Neuronal stem cell (in vitro differentiated cells): Measurements from ENCODE around the gene GAS6.

Experiments used
- DNase-seq: peaks from one replicate; pipeline ENCODE4 v3.0.0-alpha.2; 2013; ENCODE audit warnings: low spot score
- H2AFZ ChIP-seq: one replicate; pipeline ENCODE4 v1.6.1; 2013; ENCODE audit warnings: mild to moderate bottlenecking, low read length, inconsistent platforms
- H2AK5ac ChIP-seq: 2 replicates; pipeline ENCODE4 v1.6.1; 2013; ENCODE audit warnings: low read depth, mild to moderate bottlenecking, inconsistent platforms, low read length, moderate library complexity, mixed read lengths
- H2BK120ac ChIP-seq: 2 replicates; pipeline ENCODE4 v1.6.1; 2013; ENCODE audit warnings: low read depth, mild to moderate bottlenecking, inconsistent platforms, low read length, moderate library complexity, mixed read lengths
- H2BK12ac ChIP-seq: one replicate; pipeline ENCODE4 v1.6.1; 2013; ENCODE audit warnings: low read length, inconsistent platforms
- H2BK15ac ChIP-seq: 2 replicates; pipeline ENCODE4 v1.6.1; 2013; ENCODE audit warnings: mild to moderate bottlenecking, low read length, inconsistent platforms, mixed read lengths
- H2BK5ac ChIP-seq: one replicate; pipeline ENCODE4 v1.6.1; 2013; ENCODE audit warnings: inconsistent platforms, mild to moderate bottlenecking, low read length, moderate library complexity
- H3K14ac ChIP-seq: one replicate; pipeline ENCODE4 v1.6.1; 2013; ENCODE audit warnings: low read length, inconsistent platforms
- H3K18ac ChIP-seq: 2 replicates; pipeline ENCODE4 v1.6.1; 2013; ENCODE audit warnings: low read length, inconsistent platforms
- H3K23ac ChIP-seq: 2 replicates; pipeline ENCODE4 v1.6.1; 2013; ENCODE audit warnings: low read depth, mild to moderate bottlenecking, mixed read lengths, low read length, inconsistent platforms; ENCODE audit not compliant: poor library complexity
- H3K27ac ChIP-seq: replicated peaks from 3 replicates; pipeline ENCODE4 v1.5.1; 2013; ENCODE audit warnings: low read length, inconsistent platforms
- H3K27me3 ChIP-seq, 3 experiments: 2 replicates each; pipeline ENCODE4 v1.6.1; 2013; ENCODE audit warnings: low read length in 3 of 3, mild to moderate bottlenecking in 2 of 3, inconsistent platforms in 1 of 3, low read depth in 1 of 3, mixed read lengths in 1 of 3, moderate library complexity in 1 of 3; ENCODE audit not compliant: control insufficient read depth in 3 of 3, insufficient read depth in 3 of 3
- H3K36me3 ChIP-seq, 2 donors: replicated peaks in 1 of 2; 2 replicates each; pipeline ENCODE4 v1.6.1; 2013; ENCODE audit warnings: low read length in 2 of 2; ENCODE audit not compliant: control insufficient read depth in 2 of 2, insufficient read depth in 2 of 2
- H3K4ac ChIP-seq: 2 replicates; pipeline ENCODE4 v1.6.1; 2013; ENCODE audit warnings: inconsistent platforms, mild to moderate bottlenecking, low read length, moderate library complexity
- H3K4me1 ChIP-seq, 2 donors: 1 replicate in 1 of 2; 2 replicates in 1 of 2; pipeline ENCODE4 v1.6.1; 2013; ENCODE audit warnings: low read length in 2 of 2, low read depth in 1 of 2; ENCODE audit not compliant: control insufficient read depth in 2 of 2, insufficient read depth in 1 of 2
- H3K4me2 ChIP-seq: one replicate; pipeline ENCODE4 v1.6.1; 2013; ENCODE audit warnings: mild to moderate bottlenecking, low read length, inconsistent platforms; ENCODE audit not compliant: insufficient read depth, poor library complexity, severe bottlenecking
- H3K4me3 ChIP-seq, 2 donors: 2 replicates each; pipeline ENCODE4 v1.5.1; 2013; ENCODE audit warnings: low read length in 2 of 2, mild to moderate bottlenecking in 2 of 2, inconsistent platforms in 1 of 2, moderate library complexity in 1 of 2
- H3K79me1 ChIP-seq: one replicate; pipeline ENCODE4 v1.6.1; 2013; ENCODE audit warnings: low read depth, mild to moderate bottlenecking, inconsistent platforms, low read length, moderate library complexity
- H3K9ac ChIP-seq: one replicate; pipeline ENCODE4 v1.6.1; 2013; ENCODE audit warnings: mild to moderate bottlenecking, low read depth, low read length, inconsistent platforms; ENCODE audit not compliant: poor library complexity
- H3K9me3 ChIP-seq, 2 donors: replicated peaks in 1 of 2; 2 replicates each; pipeline versions ENCODE3 to v1.6.1; 2013; ENCODE audit warnings: low read length in 2 of 2, mild to moderate bottlenecking in 2 of 2, inconsistent platforms in 1 of 2, low read depth in 1 of 2, mixed read lengths in 1 of 2, moderate library complexity in 1 of 2; ENCODE audit not compliant: control insufficient read depth in 2 of 2, insufficient read depth in 1 of 2
- H4K8ac ChIP-seq: one replicate; pipeline ENCODE4 v1.6.1; 2013; ENCODE audit warnings: low read depth, mild to moderate bottlenecking, inconsistent platforms, low read length, moderate library complexity
- H4K91ac ChIP-seq: one replicate; pipeline ENCODE4 v1.6.1; 2013; ENCODE audit warnings: low read length, low read depth, mild to moderate bottlenecking, inconsistent platforms; ENCODE audit not compliant: poor library complexity
- WGBS, 2 donors: extraction: QIAGEN DNeasy Blood & Tissue Kit; methylation state at CpG; one replicate each; pipeline ENCODE4 v1.1.7; 2013; ENCODE audit warnings: missing lambda C conversion rate in 2 of 2, mixed read lengths in 1 of 2; ENCODE audit not compliant: insufficient read length in 2 of 2, insufficient replicate concordance in 1 of 2; ENCODE audit errors: extremely low coverage in 2 of 2; 5-methylcytosine and 5-hydroxymethylcytosine counted together

The GAS6 gene

DNA sequence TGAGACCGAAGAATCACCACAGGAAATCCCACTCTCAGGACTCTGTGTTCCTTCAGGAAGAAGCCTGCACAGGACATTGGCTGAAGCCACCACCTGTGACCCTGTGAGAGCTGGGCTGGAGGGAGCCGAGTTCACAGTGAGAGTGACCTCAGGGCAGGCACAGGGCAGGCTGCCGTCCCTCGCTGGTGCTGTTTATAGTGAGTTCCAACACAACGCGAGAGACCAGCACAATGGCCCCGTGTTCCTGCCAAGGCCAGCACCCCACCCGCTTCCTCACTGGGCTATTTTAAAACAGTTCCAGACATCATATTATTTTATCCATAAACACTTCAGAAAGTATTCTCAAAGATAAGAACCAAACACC is 18.4 kb upstream of the GAS6 start:
- H3K27me3 ChIP-seq = peaks cover 0 to 5% (median 0%) of the 10 kb centered on the region in 3 experiments
- H3K4me1 ChIP-seq = peaks cover 6 to 14% of the 10 kb centered on the region in 2 donors
- H3K14ac ChIP-seq = no peak overlapping the region
- H4K8ac ChIP-seq = no peak overlapping the region
- no peak overlapping the region for H3K4me2 ChIP-seq
- H2AFZ ChIP-seq = peak overlapping the region; percentile 61
- no peak overlapping the region for H2BK5ac ChIP-seq
- DNase-seq = no peak
- no peaks in the 10 kb centered on the region for H3K79me1 ChIP-seq
- H3K4ac ChIP-seq = no peak overlapping the region
- H4K91ac ChIP-seq = no peak overlapping the region
- H3K27ac ChIP-seq = no peak overlapping the region
- no peak overlapping the region for H3K23ac ChIP-seq
- H2BK120ac ChIP-seq = no peak overlapping the region
- no CpG with 5 or more reads among the region's 8 CpGs for WGBS, 2 donors
- H3K18ac ChIP-seq = peak overlapping the region; percentile 60
- no peak overlapping the region for H3K9ac ChIP-seq
- H2BK15ac ChIP-seq = peak overlapping the region; percentile 54
- peak overlapping the region; percentile 82 for H2AK5ac ChIP-seq
- H3K9me3 ChIP-seq = no peaks in the 10 kb centered on the region
- no peak overlapping the region for H3K4me3 ChIP-seq
- no peaks in the 10 kb centered on the region for H3K36me3 ChIP-seq
- no peak overlapping the region for H2BK12ac ChIP-seq

DNA sequence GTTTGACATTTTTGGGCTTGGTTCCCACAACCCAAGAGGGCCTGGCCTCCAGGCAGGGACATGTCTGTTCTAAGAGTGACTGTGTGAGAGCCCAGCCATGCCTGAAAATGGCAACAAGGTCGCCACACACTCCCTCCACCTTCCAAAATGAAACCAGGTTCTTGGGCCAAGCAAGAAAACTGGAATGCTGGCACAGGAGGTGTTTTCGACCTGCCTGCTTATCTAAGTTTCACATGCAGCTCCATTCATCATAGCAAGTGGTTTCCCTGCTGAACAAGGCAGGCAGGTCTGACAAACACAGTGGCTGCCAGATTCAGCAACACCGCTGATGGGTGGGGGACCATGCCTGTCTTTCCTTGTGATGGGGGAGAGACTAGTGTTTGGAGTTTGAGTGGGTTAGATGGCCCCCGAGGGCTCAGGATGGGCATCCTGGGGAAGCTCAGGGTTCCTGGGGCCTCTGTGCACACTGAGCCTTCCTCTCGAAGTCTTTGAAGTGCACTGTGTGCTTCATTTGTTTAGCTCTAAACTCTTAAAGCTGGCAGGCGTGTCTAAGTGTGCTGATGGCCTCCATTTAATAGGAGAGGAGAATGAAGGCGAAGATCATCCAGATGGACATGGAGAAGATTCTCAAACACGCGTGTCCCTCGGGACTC is 17.9 kb upstream of the GAS6 start:
- H2AFZ ChIP-seq = peak overlapping the region; percentile 61
- no peak overlapping the region for H3K27ac ChIP-seq
- no peak overlapping the region for H4K91ac ChIP-seq
- no peak overlapping the region for H3K4me3 ChIP-seq
- peak overlapping the region; percentile 82 for H2AK5ac ChIP-seq
- H3K23ac ChIP-seq = no peak overlapping the region
- no peak overlapping the region for H3K4ac ChIP-seq
- H3K14ac ChIP-seq = no peak overlapping the region
- DNase-seq = no peak
- H2BK12ac ChIP-seq = no peak overlapping the region
- H3K79me1 ChIP-seq = no peaks in the 10 kb centered on the region
- no peak overlapping the region for H3K4me2 ChIP-seq
- H3K36me3 ChIP-seq = no peaks in the 10 kb centered on the region
- no peaks in the 10 kb centered on the region for H3K9me3 ChIP-seq
- H2BK15ac ChIP-seq = peak overlapping the region; percentile 54
- peaks cover 0 to 5% (median 0%) of the 10 kb centered on the region in 3 experiments for H3K27me3 ChIP-seq
- H2BK120ac ChIP-seq = peak overlapping the region; percentile 29
- peaks cover 6 to 14% of the 10 kb centered on the region in 2 donors for H3K4me1 ChIP-seq
- H2BK5ac ChIP-seq = no peak overlapping the region
- no peak overlapping the region for H3K9ac ChIP-seq
- peak overlapping the region; percentile 84 for H3K18ac ChIP-seq
- H4K8ac ChIP-seq = no peak overlapping the region
- no CpG with 5 or more reads among the region's 10 CpGs for WGBS, 2 donors

DNA sequence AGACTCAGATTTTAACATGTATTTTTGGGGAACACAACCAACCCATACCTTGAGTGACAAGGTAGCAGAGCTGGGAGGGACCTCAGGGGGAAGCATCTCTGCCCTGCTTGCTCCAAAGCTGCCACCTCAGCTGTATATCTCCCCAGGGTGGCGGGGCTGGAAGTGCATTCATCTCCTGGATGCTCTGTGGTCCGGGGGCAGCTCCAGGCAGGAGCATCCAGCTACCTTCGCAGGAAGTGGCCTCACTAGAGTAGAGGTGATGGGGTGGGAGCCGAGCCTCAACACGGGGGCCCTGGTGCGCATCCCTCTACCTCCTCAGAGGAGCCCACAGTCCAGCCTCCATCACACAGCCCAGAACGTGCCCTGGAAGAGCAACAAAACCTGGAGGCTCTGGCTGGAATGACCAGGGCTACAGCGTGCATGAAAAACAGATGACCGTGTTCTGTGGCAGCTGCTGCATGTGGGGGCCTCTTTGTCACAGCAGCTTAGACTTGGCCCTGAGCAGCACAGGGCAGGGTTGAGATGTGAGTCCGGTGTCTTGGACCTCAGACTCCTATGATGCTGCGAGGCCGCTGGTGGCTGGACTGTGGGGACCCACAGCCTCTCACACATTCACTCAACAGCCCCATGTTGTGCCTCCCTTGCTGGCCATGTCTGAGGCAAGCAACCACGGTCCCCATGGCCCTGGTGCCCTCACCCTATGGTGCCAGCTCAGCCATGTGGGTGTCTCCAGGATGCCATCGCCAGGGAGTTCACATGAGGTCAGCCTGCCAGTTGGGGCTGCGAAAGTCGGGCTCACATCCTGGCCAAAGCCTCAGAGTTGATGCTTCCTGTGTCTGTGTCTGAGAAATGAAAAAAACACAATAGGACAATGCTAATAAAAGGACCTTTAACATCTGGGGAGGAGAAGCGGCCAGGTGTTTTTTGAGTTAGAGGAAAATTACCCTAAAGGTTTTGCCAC is 17.1 kb upstream of the GAS6 start:
- no peaks in the 10 kb centered on the region for H3K36me3 ChIP-seq
- DNase-seq = no peak

More for the DNA sequence above, 17.1 kb upstream of the GAS6 start:
- H3K79me1 ChIP-seq = no peaks in the 10 kb centered on the region
- peaks cover 0 to 5% (median 0%) of the 10 kb centered on the region in 3 experiments for H3K27me3 ChIP-seq
- no peak overlapping the region for H2AFZ ChIP-seq
- no peak overlapping the region for H3K4me2 ChIP-seq
- H3K23ac ChIP-seq = no peak overlapping the region
- H3K27ac ChIP-seq = no peak overlapping the region
- no peak overlapping the region for H3K4me3 ChIP-seq
- peak overlapping the region; percentile 63 for H2BK12ac ChIP-seq
- no peak overlapping the region for H3K4ac ChIP-seq
- peak overlapping the region; percentile 62 for H2BK15ac ChIP-seq
- H2BK120ac ChIP-seq = peak overlapping the region; percentile 73
- H3K9ac ChIP-seq = no peak overlapping the region
- H3K4me1 ChIP-seq = peaks cover 6 to 14% of the 10 kb centered on the region in 2 donors
- no peak overlapping the region for H2BK5ac ChIP-seq
- no peaks in the 10 kb centered on the region for H3K9me3 ChIP-seq
- H4K91ac ChIP-seq = peak overlapping the region; percentile 57
- WGBS, 2 donors = no CpG with 5 or more reads among the region's 17 CpGs
- peak overlapping the region; percentile 82 for H2AK5ac ChIP-seq
- H4K8ac ChIP-seq = peak overlapping the region; percentile 21
- no peak overlapping the region for H3K14ac ChIP-seq
- H3K18ac ChIP-seq = peak overlapping the region; percentile 81
